GM12891 (cell line): ENCODE data around the gene BDH1.

Source experiments
- PAX5 ChIP-seq: IDR thresholded peaks from 2 replicates; pipeline ENCODE4 v1.6.1; 2011; ENCODE audit warnings: low read length, moderate library complexity, mild to moderate bottlenecking; ENCODE audit not compliant: insufficient read depth, severe bottlenecking
- POLR2A ChIP-seq: IDR thresholded peaks from 2 replicates; pipeline ENCODE4 v1.6.1; 2011; ENCODE audit warnings: low read depth, low read length, control low read depth
- POLR2AphosphoS5 ChIP-seq: IDR thresholded peaks from 2 replicates; pipeline ENCODE4 v1.6.1; 2011; ENCODE audit warnings: low read depth, low read length, control low read depth

DNA sequence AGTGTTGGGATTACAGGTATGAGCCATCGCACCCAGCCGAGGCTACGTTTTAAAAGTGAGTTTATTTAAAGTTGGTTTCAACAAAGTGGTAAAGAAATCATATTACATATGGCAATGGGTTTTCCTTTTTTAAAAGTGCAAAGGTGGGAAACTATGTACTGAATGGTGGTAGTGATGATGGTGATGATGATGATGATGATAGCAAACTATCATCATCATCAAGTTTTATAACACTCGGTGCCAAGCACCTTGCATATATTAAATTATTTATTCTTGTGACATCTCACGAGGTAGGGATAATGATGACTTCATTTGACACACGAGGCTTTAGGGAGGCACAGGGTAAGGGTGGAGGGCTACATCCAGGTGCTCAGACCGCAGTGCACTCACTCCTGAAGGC lies 64.3 kb downstream of the BDH1 start:
- no peak for TF ChIP-seq POLR2A
- no peak for TF ChIP-seq POLR2AphosphoS5
- TF ChIP-seq PAX5: no peak
